Skin epidermis (tissue), 12 donors: ENCODE data around the gene SPINT1.
A peak's percentile ranks its signal among the peaks of the same experiment; 100 is the strongest.

Experiments used
- H3K27ac ChIP-seq, 21 experiments: fragments of 200-600 bp; sonication (generic) in 11 of 21; one replicate each; pipeline ENCODE4 v1.5.0; 2020; ENCODE audit warnings: mild to moderate bottlenecking in 3 of 21, inconsistent platforms in 2 of 21, moderate library complexity in 2 of 21
- H3K4me3 ChIP-seq, 7 experiments: fragments of 200-600 bp; sonication (generic) in 2 of 7; one replicate each; pipeline ENCODE4 v1.5.0; 2020; ENCODE audit warnings: inconsistent platforms in 2 of 7, mild to moderate bottlenecking in 2 of 7, moderate library complexity in 1 of 7

SPINT1 gene

GRCh38 chr15:40879609-40880008, 35.8 kb downstream of the SPINT1 start:
- Histone ChIP-seq H3K4me3 (no peak overlapping the region), H3K27ac (peak overlapping the region in 7 of 21 experiments; percentile 15 to 60 (median 31))

- Histone ChIP-seq H3K27ac (no peak overlapping the region), H3K4me3 (no peak overlapping the region)
Observed at GRCh38 chr15:40881351-40881750, 37.5 kb downstream of the SPINT1 start.

GRCh38 chr15:40886586-40886985, 42.7 kb downstream of the SPINT1 start:
- Histone ChIP-seq H3K27ac (no peak overlapping the region), H3K4me3 (no peak overlapping the region)

GRCh38 chr15:40889112-40889511, 45.3 kb downstream of the SPINT1 start:
- H3K4me3 ChIP-seq, result no peak overlapping the region
- H3K27ac ChIP-seq, result no peak overlapping the region

- Histone ChIP-seq H3K4me3 (no peak overlapping the region), H3K27ac (no peak overlapping the region)
Observed at GRCh38 chr15:40891138-40891537, 47.3 kb downstream of the SPINT1 start.

- H3K27ac ChIP-seq, result peak overlapping the region in 3 of 21 experiments; percentile 21 to 84 (median 52)
- no peak overlapping the region for H3K4me3 ChIP-seq
Observed at GRCh38 chr15:40891810-40892446, 48.1 kb downstream of the SPINT1 start.

GRCh38 chr15:40892447-40893012, 48.7 kb downstream of the SPINT1 start:
- Histone ChIP-seq H3K4me3 (no peak overlapping the region), H3K27ac (peak overlapping the region in 8 of 21 experiments; percentile 4 to 92 (median 77))

- H3K27ac ChIP-seq, result peak overlapping the region in 20 of 21 experiments; percentile 55 to 92 (median 86)
- peak overlapping the region in 4 of 7 experiments; percentile 57 to 96 (median 79) for H3K4me3 ChIP-seq
Observed at GRCh38 chr15:40893019-40893670, 49.3 kb downstream of the SPINT1 start.

- H3K4me3 ChIP-seq, result peak within 1 kb of the TSS; percentile 57 to 96 (median 79)
- peak within 1 kb of the TSS; percentile 54 to 95 (median 85) for H3K27ac ChIP-seq
Observed at GRCh38 chr15:40893733-40894680, 50.2 kb downstream of the SPINT1 start, which contains the start of gene VPS18. VPS18 (plus strand) TSS chr15:40894450; CDS start chr15:40894769, 319 bp downstream.

- Histone ChIP-seq H3K4me3 (peak overlapping the region; percentile 57 to 96 (median 79)), H3K27ac (peak overlapping the region; percentile 49 to 95 (median 85))
Observed at GRCh38 chr15:40894681-40895448, 51.0 kb downstream of the SPINT1 start.

- Histone ChIP-seq H3K4me3 (no peak overlapping the region), H3K27ac (no peak overlapping the region)
Observed at GRCh38 chr15:40899536-40900207, 55.8 kb downstream of the SPINT1 start.

- H3K27ac ChIP-seq, result no peak overlapping the region
Observed at GRCh38 chr15:40900256-40901052, 56.6 kb downstream of the SPINT1 start.

GRCh38 chr15:40901053-40901443, 57.2 kb downstream of the SPINT1 start:
- no peak overlapping the region for H3K27ac ChIP-seq
- no peak overlapping the region for H3K4me3 ChIP-seq

More at GRCh38 chr15:40900256-40901052, 56.6 kb downstream of the SPINT1 start:
- no peak overlapping the region for H3K4me3 ChIP-seq

GRCh38 chr15:40902605-40903561, 59.0 kb downstream of the SPINT1 start:
- no peak overlapping the region for H3K4me3 ChIP-seq

GRCh38 chr15:40904552-40905201, 60.8 kb downstream of the SPINT1 start:
- Histone ChIP-seq H3K27ac (peak overlapping the region in 4 of 21 experiments; percentile 1 to 40 (median 16)), H3K4me3 (no peak overlapping the region)

More at GRCh38 chr15:40902605-40903561, 59.0 kb downstream of the SPINT1 start:
- H3K27ac ChIP-seq, result peak overlapping the region in 10 of 21 experiments; percentile 9 to 63 (median 30)
